GM12878 (cell line): ENCODE measurements around the gene NAP1L1.

Experiments
- ATF3 ChIP-seq: IDR thresholded peaks from 2 replicates; pipeline ENCODE4 v1.6.1; 2011; ENCODE audit warnings: low read depth, mild to moderate bottlenecking, low read length, moderate library complexity, borderline replicate concordance; ENCODE audit errors: extremely low read depth
- BRCA1 ChIP-seq: IDR thresholded peaks from 2 replicates; pipeline ENCODE4 v1.6.1; 2011; ENCODE audit warnings: low read depth, low read length, improper control_type of control experiment
- CTCF ChIP-seq, 3 experiments: IDR thresholded peaks in 2 of 3; conservative IDR thresholded peaks in 1 of 3; 2 replicates each; pipeline ENCODE4 v1.5.1; 2011; ENCODE audit warnings: low read depth in 3 of 3, low read length in 3 of 3, mild to moderate bottlenecking in 3 of 3, control low read depth in 2 of 3, moderate library complexity in 2 of 3, inconsistent platforms in 1 of 3, mixed read lengths in 1 of 3; ENCODE audit not compliant: control insufficient read depth in 2 of 3, insufficient read depth in 1 of 3; ENCODE audit errors: extremely low read depth in 1 of 3
- EP300 ChIP-seq, 2 experiments: fragments of 150-350 bp in 1 of 2; IDR thresholded peaks; 2 replicates each; pipeline ENCODE4 v1.6.1; 2011 to 2012; ENCODE audit warnings: low read depth in 2 of 2, low read length in 2 of 2, borderline replicate concordance in 1 of 2, improper control_type of control experiment in 1 of 2, inconsistent platforms in 1 of 2; ENCODE audit not compliant: control insufficient read depth in 1 of 2
- MYB ChIP-seq: fragments of 150-350 bp; IDR thresholded peaks from 2 replicates; pipeline ENCODE4 v1.6.1; 2014; ENCODE audit warnings: mild to moderate bottlenecking, low read depth, low read length, borderline replicate concordance
- NBN ChIP-seq: fragments of 450-650 bp; IDR thresholded peaks from 2 replicates; pipeline ENCODE4 v1.6.1; 2016
- PBX3 ChIP-seq: IDR thresholded peaks from 2 replicates; pipeline ENCODE4 v1.6.1; 2011; ENCODE audit warnings: mild to moderate bottlenecking, low read depth, low read length, moderate library complexity; ENCODE audit not compliant: insufficient replicate concordance
- RBBP5 ChIP-seq: fragments of 200-600 bp; sonication (generic); conservative IDR thresholded peaks from 2 replicates; pipeline ENCODE4 v1.6.1; 2016
- RFX5 ChIP-seq: IDR thresholded peaks from 2 replicates; pipeline ENCODE4 v1.6.1; 2011; ENCODE audit warnings: low read depth, low read length, improper control_type of control experiment
- SKIL ChIP-seq: fragments of 450-650 bp; IDR thresholded peaks from 2 replicates; pipeline ENCODE4 v1.6.1; 2017; ENCODE audit warnings: mild to moderate bottlenecking, low read depth, inconsistent platforms; ENCODE audit not compliant: poor library complexity, severe bottlenecking
- SMC3 ChIP-seq: IDR thresholded peaks from 2 replicates; pipeline ENCODE4 v1.6.1; 2011; ENCODE audit warnings: low read length, improper control_type of control experiment, borderline replicate concordance
- TCF12 ChIP-seq: IDR thresholded peaks from 2 replicates; pipeline ENCODE4 v1.6.1; 2011; ENCODE audit warnings: low read depth, mild to moderate bottlenecking, low read length
- YY1 ChIP-seq: IDR thresholded peaks from 2 replicates; pipeline ENCODE4 v1.6.1; 2011; ENCODE audit warnings: low read depth, mild to moderate bottlenecking, low read length
- TF ChIP-seq, protein P1 (sequence below): IDR thresholded peaks from 2 replicates; pipeline ENCODE4 v1.6.1; 2011; ENCODE audit warnings: low read depth, low read length, improper control_type of control experiment, borderline replicate concordance

DNA sequence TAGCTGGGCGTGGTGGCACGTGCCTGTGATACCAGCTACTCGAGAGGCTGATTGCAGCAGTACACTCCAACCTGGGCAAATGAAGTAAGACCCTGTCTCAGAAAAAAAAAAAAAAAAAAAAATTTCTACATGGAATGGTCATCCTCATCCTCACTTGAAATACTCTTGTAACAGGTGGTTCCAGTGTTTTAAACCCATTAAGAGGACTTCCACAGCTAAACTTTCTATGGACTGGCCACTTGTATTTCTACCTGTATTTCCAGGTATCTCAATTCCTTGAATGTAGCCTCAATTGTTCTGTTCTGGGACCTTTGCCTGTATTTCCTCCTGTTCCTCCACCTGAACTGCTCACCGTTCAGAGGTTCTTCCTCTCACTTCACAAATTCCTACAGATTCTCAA is 41.1 kb downstream of the NAP1L1 start:
- TF ChIP-seq CTCF (IDR thresholded peaks at IDR 0.05 in 2 of 3, conservative IDR thresholded peaks at IDR 0.05 in 1 of 3; ENCODE audit: control insufficient read depth in 2 of 3, extremely low read depth in 1 of 3, insufficient read depth in 1 of 3, low read depth in 3 of 3, low read length in 3 of 3) (no peak), YY1 (no peak), MYB (no peak), RBBP5 (no peak), NBN (no peak), ATF3 (no peak), RFX5 (no peak), TCF12 (no peak), SMC3 (no peak), PBX3 (no peak), EP300 (IDR thresholded peaks at IDR 0.05; ENCODE audit: borderline replicate concordance in 1 of 2, control insufficient read depth in 1 of 2, low read depth in 2 of 2, low read length in 2 of 2) (no peak), BRCA1 (no peak), SKIL (no peak)
- TF ChIP-seq, protein P1, sequence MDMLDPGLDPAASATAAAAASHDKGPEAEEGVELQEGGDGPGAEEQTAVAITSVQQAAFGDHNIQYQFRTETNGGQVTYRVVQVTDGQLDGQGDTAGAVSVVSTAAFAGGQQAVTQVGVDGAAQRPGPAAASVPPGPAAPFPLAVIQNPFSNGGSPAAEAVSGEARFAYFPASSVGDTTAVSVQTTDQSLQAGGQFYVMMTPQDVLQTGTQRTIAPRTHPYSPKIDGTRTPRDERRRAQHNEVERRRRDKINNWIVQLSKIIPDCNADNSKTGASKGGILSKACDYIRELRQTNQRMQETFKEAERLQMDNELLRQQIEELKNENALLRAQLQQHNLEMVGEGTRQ, result no peak
